SJSA1 (cell line): ENCODE data around the gene CORO6. TPM values are rescaled to one million over a fixed set of nuclear protein-coding genes. Genes with fewer than 3 reads are reported as not detected.

Source experiments
- DNase-seq, 2 experiments: peaks; one replicate each; pipeline ENCODE4 v3.0.0-alpha.2; 2015 to 2020; ENCODE audit warnings: low spot score in 2 of 2, low read depth in 1 of 2
- H3K27ac ChIP-seq: fragments of 250-450 bp; sonication (Bioruptor Pico); 2 replicates; pipeline ENCODE4 v1.5.1; 2020; ENCODE audit warnings: mild to moderate bottlenecking, moderate library complexity
- H3K27me3 ChIP-seq: fragments of 250-450 bp; sonication (Bioruptor Pico); replicated peaks from 2 replicates; pipeline ENCODE4 v1.5.1; 2020; ENCODE audit warnings: mild to moderate bottlenecking, moderate library complexity
- H3K36me3 ChIP-seq: fragments of 250-450 bp; sonication (Bioruptor Pico); 2 replicates; pipeline ENCODE4 v1.5.1; 2020; ENCODE audit warnings: mild to moderate bottlenecking
- H3K4me1 ChIP-seq: fragments of 250-450 bp; sonication (Bioruptor Pico); replicated peaks from 2 replicates; pipeline ENCODE4 v1.6.1; 2021; ENCODE audit warnings: mild to moderate bottlenecking
- H3K4me3 ChIP-seq: fragments of 250-450 bp; sonication (Bioruptor Pico); 2 replicates; pipeline ENCODE4 v1.5.1; 2020; ENCODE audit warnings: mild to moderate bottlenecking
- H3K9me3 ChIP-seq: fragments of 250-450 bp; sonication (Bioruptor Pico); replicated peaks from 2 replicates; pipeline ENCODE4 v1.5.1; 2020; ENCODE audit warnings: mild to moderate bottlenecking
- total RNA-seq: library from RNA; depleted of rRNA; stranded (reverse); fragments of >200 nt; shearing (Covaris generic); gene quantifications from 2 replicates; pipeline ENCODE4 v1.2.3, GENCODE V29; 2014

The CORO6 gene
- total RNA-seq, 1 experiment from 2014 or later: 0.45 TPM

DNA sequence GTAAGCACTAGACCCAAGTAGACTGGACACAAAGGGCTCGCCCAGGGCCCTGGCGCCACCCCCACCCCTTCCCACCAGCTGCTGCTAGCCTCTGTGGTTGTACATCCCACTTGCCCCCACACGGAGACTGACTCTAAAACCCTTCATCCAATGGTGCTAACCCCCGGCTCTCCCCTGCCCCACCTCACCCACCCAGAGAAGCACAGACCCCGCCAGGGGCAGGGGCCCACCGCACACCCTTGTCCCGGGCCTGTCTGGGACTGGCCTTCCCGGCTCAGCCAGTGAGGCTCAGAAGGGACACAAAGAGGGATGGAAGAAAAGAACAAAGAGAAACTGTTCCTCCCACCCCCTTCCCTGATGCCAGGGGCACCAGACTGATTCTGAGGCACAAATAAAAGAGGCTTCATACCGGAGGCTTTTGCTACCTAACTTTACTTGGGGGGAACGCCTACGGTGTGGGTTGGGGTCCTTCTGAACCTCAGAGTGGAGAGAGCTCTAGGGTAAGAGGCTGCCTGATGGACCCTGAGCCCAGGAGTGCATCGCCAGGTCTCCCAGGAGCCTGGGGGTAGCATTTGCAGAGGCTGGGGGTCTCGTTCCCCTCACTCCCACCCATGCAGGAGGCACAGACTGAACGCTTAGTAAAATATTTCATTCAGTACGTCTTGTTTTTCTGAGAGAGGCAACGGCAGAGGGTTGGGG, 8.2 kb downstream of the CORO6 start:
- DNase-seq: no peak
- Histone ChIP-seq H3K4me3 (no peak overlapping the region), H3K4me1 (peaks cover 23% of the 10 kb centered on the region), H3K36me3 (no peaks in the 10 kb centered on the region; the same call in 1 of the 2 replicates), H3K27me3 (0 out of 2 replicates have a peak, but pooled peaks cover 2% of the 10 kb centered on the region), H3K27ac (no peak overlapping the region), H3K9me3 (no peaks in the 10 kb centered on the region)

DNA sequence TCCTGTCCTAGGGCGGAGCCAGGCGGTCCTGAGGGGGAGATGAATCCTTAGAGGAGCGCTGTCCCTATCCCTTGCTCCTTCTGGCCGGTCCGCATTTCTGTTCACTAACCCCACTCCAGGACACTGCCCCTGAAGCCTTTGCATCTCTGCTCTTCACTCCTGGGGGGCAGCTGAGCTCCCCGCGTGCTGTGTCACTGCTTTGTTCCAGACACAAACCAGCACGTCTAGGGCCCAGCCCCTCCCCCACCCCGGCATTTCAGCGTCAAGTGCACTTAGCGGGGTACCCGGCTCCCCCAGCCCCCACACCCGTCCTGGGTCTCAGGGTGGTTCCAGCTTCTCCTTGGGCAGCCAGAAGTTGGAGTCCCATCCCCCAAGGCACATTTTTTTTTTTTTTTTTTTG, 8.9 kb downstream of the CORO6 start:
- Histone ChIP-seq H3K27me3 (0 out of 2 replicates have a peak, but pooled peaks cover 2% of the 10 kb centered on the region), H3K27ac (no peak overlapping the region), H3K9me3 (no peaks in the 10 kb centered on the region), H3K4me3 (no peak overlapping the region), H3K36me3 (no peaks in the 10 kb centered on the region; the same call in 1 of the 2 replicates), H3K4me1 (peaks cover 23% of the 10 kb centered on the region)
- no peak for DNase-seq

DNA sequence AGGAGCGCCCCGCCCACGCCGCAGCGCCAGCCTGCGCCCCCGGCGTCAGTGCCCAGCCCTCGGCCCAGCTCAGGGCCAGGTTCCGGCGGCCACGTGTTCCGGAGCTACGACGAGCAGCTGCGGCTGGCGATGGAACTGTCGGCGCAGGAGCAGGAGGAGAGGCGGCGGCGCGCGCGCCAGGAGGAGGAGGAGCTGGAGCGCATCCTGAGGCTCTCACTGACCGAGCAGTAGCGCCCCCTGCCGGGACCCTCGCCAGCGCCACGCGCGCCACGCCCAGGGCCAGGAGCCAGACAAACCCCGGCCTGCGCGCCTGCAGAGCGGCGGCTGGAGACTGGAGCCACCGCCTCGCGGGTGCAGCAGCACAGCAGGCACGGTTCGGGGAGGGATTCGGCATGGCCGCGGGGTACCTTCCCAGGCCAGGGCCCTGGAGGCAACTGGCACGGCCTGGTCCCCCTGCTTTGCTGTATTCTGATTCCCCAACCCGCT, 9.3 kb downstream of the CORO6 start:
- Histone ChIP-seq H3K27me3 (0 out of 2 replicates have a peak, but pooled peaks cover 2% of the 10 kb centered on the region), H3K36me3 (no peaks in the 10 kb centered on the region; the same call in 1 of the 2 replicates), H3K9me3 (no peaks in the 10 kb centered on the region), H3K4me1 (peaks cover 23% of the 10 kb centered on the region), H3K4me3 (no peak overlapping the region), H3K27ac (no peak overlapping the region)
- no peak for DNase-seq

DNA sequence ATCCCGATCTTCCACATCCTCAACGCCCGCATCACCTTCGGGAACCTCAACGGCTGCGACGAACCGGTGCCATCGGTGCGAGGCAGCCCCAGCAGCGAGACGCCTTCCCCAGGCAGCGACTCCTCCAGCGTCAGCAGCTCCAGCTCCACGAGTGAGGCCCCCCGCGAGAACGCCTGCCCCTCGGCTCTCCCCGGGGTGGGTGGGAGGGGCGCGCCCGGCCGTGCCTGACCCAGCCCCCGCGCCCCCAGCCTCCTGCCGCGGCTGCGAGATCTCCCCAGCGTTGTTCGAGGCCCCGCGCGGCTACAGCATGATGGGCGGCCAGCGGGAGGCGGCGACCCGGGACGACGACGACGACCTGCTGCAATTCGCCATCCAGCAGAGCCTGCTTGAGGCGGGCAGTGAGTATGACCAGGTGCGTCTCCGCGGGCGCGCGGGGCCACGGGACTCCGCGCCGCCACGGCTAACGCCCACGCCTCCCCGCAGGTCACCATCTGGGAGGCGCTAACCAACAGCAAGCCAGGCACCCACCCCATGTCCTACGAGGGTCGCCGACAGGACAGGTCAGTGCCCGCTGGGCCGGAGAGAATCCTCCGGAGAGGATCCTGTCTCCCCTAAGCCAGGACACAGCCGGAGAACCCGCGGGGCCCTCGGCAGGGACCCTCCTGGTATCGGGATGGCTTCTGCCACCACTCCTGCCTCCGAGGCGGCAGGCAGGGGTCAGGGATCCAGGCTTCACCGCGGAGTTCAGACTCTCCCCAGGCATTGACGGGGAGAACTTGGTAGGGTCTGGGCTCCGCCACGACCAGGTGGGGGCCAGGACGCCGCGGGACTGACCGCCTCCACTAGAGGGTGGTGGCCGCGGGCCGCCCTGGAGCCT, 10.1 kb downstream of the CORO6 start:
- Histone ChIP-seq H3K27me3 (0 out of 2 replicates have a peak, but pooled peaks cover 2% of the 10 kb centered on the region), H3K4me3 (no peak overlapping the region), H3K4me1 (peaks cover 16% of the 10 kb centered on the region), H3K27ac (no peak overlapping the region), H3K36me3 (no peaks in the 10 kb centered on the region), H3K9me3 (no peaks in the 10 kb centered on the region)
- no peak for DNase-seq

DNA sequence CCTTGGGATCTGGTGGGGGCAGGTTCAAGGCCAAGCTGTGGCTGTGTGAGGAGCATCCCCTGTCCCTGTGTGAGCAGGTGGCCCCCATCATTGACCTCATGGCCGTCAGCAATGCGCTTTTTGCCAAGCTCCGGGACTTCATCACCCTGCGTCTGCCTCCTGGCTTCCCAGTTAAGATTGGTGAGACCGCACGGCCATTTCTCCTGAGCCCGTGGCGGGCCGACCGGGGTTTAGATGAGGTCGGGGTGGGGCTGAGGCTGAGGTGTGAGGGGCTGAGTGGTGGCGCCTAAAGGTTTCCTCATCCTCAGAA, 10.7 kb downstream of the CORO6 start:
- Histone ChIP-seq H3K27me3 (no peaks in the 10 kb centered on the region), H3K4me3 (no peak overlapping the region), H3K4me1 (peaks cover 11% of the 10 kb centered on the region), H3K27ac (no peak overlapping the region), H3K9me3 (no peaks in the 10 kb centered on the region), H3K36me3 (no peaks in the 10 kb centered on the region)
- no peak for DNase-seq

DNA sequence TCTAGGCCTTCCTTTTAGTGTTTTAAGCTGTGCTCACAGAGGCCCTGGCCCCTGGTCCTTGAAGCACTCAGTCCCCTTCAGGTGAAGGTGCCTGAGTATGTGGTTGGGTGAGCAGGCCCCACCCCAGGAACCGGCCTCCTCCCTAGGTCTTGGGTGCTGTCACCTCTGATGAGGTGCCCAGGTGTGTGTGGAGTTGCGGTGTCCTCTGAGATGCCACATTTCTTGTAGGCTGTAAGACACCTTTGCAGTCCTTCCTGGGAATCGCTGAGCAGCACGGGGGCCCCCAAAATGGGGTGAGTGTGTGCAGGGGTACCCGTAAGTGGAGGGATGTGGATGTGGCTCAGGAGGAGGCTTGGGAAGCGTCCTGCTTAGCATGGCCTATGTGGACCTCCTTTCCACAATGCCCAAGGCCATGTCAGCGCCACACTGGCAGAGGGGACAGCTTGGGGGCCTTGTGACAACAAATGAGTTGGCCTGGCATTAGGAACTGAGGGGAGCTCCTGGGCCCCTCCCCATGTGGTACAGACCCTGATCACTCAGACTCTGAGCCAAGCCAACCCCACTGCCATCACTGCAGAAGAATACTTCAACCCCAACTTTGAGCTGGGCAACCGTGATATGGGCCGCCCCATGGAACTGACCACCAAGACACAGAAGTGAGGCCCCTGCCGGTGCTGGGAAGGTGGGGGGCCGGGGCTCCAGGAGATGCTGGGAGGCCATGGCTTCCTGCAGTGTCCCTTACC, 11.2 kb downstream of the CORO6 start:
- Histone ChIP-seq H3K4me3 (no peak overlapping the region), H3K9me3 (no peaks in the 10 kb centered on the region), H3K4me1 (peaks cover 11% of the 10 kb centered on the region), H3K36me3 (no peaks in the 10 kb centered on the region), H3K27ac (no peak overlapping the region), H3K27me3 (no peaks in the 10 kb centered on the region)
- no peak for DNase-seq

DNA sequence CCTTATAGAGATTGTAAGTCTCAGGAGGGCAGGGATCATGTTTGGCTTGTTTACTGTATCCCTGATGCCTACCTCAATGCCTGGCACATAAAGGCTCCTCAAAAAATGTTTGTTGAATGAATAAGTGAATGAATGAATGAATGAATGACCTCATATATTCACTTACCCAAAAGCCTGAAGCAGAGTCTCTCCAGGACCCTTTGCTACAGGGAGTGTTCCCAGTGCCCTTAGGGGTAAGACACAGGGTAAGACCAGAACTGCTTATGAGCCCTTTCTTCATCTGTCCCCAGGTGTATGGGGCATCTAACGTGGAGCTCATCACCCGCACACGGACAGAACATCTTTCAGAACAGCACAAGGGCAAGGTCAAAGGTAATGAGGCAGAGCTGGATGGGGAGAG, 12.3 kb downstream of the CORO6 start:
- Histone ChIP-seq H3K9me3 (no peaks in the 10 kb centered on the region), H3K4me3 (no peak overlapping the region), H3K4me1 (peaks cover 2% of the 10 kb centered on the region; the same call in 1 of the 2 replicates), H3K27ac (no peak overlapping the region), H3K27me3 (no peaks in the 10 kb centered on the region), H3K36me3 (no peaks in the 10 kb centered on the region)
- DNase-seq: no peak

DNA sequence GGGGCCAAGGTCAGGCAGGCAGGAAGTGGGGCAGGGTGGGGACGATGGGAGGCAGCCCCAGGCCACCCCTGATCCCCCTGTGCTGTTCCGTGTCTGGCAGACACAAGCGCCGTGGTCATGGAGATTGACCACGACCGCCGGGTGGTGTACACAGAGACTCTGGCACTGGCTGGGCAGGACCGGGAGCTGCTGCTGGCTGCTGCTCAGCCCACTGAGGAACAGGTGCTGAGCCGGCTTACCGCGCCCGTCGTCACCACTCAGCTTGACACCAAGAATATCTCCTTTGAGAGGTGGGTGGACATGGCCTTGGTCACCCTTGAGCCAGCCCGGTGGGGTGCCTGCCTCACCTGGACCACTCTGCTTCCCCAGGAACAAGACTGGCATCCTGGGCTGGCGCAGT, 13.7 kb downstream of the CORO6 start:
- Histone ChIP-seq H3K27me3 (no peaks in the 10 kb centered on the region), H3K27ac (no peak overlapping the region), H3K4me1 (no peaks in the 10 kb centered on the region), H3K4me3 (no peak overlapping the region), H3K36me3 (no peaks in the 10 kb centered on the region), H3K9me3 (no peaks in the 10 kb centered on the region)
- no peak for DNase-seq

DNA sequence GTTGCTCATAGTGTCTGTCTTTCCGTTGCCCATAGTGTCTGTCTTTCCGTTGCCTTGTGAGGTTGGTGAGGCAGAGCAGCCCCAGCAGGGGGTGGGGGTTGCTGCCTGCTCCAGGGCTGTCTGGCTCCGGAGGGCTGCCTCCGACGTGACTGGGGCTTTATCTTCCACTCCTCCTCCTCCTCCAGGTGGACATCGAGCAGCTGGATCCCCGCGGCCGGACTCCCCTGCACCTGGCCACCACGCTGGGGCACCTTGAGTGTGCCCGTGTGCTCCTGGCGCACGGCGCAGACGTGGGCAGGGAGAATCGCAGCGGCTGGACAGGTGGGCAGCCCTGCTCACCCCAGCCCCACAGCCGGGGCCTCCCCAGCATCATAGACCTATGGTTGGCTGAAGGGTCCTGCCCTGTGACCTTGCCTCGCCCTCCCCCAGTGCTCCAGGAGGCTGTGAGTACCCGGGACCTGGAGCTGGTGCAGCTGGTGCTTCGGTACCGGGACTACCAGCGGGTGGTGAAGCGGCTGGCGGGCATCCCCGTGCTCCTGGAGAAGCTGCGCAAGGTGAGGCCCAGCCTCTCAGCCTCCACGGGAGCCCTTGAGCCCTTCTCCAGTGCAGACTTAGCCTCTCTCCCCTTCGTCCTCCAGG, 15.0 kb downstream of the CORO6 start:
- Histone ChIP-seq H3K4me1 (no peaks in the 10 kb centered on the region), H3K9me3 (no peaks in the 10 kb centered on the region), H3K36me3 (no peaks in the 10 kb centered on the region), H3K4me3 (no peak overlapping the region), H3K27me3 (no peaks in the 10 kb centered on the region), H3K27ac (no peak overlapping the region)
- DNase-seq: no peak

DNA sequence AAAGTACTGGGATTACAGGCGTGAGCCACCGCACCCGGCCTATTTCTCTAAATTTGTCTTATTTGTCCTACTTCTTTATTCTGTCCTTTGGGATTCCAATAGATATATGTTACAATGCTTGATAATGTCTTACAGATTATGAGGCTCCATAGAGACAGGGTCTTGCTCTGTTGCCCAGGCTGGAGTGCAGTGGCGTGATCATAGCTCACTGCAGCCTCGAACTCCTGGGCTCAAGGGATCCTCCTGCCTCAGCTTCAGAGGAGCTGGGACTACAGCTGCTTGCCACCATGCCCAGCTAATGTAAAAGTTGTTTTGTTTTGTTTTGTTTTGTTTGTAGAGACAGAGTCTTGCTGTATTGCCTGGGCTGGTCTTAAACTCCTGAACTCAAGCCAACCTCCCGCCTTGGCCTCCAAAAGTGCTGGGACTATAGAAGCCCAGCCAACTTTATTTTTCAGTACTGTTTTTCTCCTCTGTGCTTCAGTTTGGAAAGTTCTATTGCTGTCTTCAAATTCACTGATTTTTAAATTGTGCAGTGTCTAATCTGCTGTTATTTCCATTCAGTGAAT, 19.5 kb downstream of the CORO6 start:
- Histone ChIP-seq H3K4me1 (no peaks in the 10 kb centered on the region), H3K36me3 (no peaks in the 10 kb centered on the region), H3K9me3 (no peaks in the 10 kb centered on the region), H3K27ac (no peak overlapping the region), H3K27me3 (no peaks in the 10 kb centered on the region), H3K4me3 (no peak overlapping the region)
- no peak for DNase-seq

DNA sequence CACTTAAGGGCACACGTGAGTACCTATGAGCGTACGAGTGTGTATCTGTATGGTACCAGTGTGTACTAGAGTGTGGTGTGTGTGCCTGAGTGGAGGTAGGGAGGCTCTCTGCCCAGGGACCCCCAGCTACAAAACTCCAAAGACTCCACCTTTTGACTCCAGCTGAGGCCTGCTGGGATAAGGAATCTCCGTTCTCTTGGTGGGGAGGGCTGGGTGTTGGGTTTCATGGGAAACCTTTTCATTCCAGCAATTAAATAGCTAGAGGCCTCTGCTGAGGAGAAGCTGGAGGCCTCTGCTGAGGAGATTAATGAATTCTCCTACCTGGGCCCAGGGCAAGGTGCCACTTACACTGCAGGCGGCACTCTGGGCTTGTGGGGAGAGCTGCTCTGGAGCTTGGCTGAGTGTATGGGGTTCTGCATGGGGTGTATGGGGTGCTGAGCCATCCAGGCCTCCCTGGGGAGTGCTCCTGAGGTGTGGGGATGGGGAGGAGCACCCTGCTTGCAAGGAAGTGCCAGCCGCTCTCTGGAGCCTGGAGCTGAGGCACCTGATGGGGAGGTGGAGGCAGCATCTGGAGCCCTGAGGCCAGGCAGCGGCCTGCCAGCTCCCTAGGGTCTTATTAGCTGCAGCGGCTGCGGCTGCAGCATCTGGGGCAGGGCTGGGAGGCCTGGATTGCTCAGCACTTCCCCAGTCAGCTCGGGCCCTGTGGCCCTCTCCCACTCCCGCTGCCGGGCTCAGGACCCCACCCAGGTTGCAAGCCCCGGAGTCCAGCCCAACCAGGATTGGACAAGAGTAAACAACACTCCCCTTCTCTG, 25.1 kb downstream of the CORO6 start:
- H3K36me3 ChIP-seq: no peaks in the 10 kb centered on the region
- H3K27ac ChIP-seq: no peak overlapping the region
- no peaks in the 10 kb centered on the region for H3K9me3 ChIP-seq
- no peaks in the 10 kb centered on the region for H3K27me3 ChIP-seq
- no peak for DNase-seq
- peaks cover 21% of the 10 kb centered on the region for H3K4me1 ChIP-seq
- H3K4me3 ChIP-seq: no peak overlapping the region

DNA sequence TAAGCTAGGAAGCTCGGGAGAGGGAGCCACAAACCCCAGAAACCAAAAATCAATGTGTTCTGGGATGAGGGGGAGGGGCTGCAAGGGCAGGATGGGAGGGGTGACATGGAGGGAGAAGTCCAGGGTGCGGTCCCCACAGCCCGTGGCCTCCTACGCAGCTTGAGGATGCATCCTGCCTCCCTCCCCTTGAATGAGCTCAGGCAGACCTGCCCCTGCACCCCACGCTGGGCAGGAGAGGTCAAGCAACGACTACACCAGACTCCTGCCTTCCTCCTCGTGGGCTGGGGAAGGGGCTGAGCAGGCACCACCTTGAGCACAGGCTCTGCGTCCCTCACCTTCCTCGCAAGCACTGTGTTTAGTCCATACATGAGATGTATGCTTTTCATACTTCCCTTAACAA, 25.9 kb downstream of the CORO6 start:
- DNase-seq: no peak
- H3K9me3 ChIP-seq: no peaks in the 10 kb centered on the region
- H3K27me3 ChIP-seq: no peaks in the 10 kb centered on the region
- H3K27ac ChIP-seq: no peak overlapping the region
- peaks cover 29% of the 10 kb centered on the region for H3K4me1 ChIP-seq
- H3K4me3 ChIP-seq: no peak overlapping the region
- no peaks in the 10 kb centered on the region for H3K36me3 ChIP-seq
